Testis (tissue), 2 donors: ENCODE measurements around the gene MRPL52.

ENCODE experiments used
- CTCF ChIP-seq, 3 experiments: fragments of 450-650 bp in 2 of 3; fragments of 200-600 bp in 1 of 3; sonication (generic) in 1 of 3; IDR thresholded peaks; one replicate each; pipeline ENCODE4 v1.5.1; 2016 to 2019; ENCODE audit warnings: antibody characterized with exemption in 3 of 3, mild to moderate bottlenecking in 2 of 3, moderate library complexity in 1 of 3
- POLR2A ChIP-seq: fragments of 450-650 bp; IDR thresholded peaks from one replicate; pipeline ENCODE4 v1.6.1; 2017; ENCODE audit warnings: antibody characterized with exemption, mild to moderate bottlenecking, moderate library complexity

DNA sequence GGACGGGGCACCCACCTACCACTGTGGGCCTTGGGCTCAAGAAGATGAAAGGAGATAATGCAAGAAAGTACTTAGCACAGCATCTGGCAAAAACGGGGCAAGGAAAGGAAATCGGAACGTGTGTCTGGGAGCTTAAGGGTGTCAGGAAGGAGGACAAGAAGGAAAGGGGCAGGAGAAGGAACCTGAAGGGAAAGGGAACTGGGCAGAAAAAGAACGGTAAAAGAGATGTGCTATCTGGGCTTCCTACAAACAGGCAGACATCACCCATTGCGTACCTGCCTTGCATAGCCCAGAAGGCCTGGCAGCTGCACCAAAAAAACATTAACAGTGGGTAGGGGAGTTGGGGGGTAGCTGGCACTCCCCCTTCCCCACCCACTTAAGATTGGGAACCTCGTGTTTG, 52.4 kb downstream of the MRPL52 start:
- TF ChIP-seq CTCF (IDR thresholded peaks at IDR 0.05), result no peak
- no peak for TF ChIP-seq POLR2A
